ENCODE measurements around the gene PRPF8.
"Not testable (repeated sequence)": the region's sequence is repeated elsewhere in the genome, so short reads cannot be mapped to it uniquely, and the experiment has no call there.

PRPF8 gene

GRCh38 chr17:1690544-1691221 lies 6.0 kb upstream of the PRPF8 start:
- DNase-seq (ENCODE audit: low spot score), result no peak

- DNase-seq (ENCODE audit: low spot score), result not testable (repeated sequence)
Observed at GRCh38 chr17:1688405-1688804, 3.7 kb upstream of the PRPF8 start.

GRCh38 chr17:1686086-1686485 lies 1.4 kb upstream of the PRPF8 start:
- no peak for DNase-seq (ENCODE audit: low spot score)

GRCh38 chr17:1683459-1683858 lies 1.2 kb downstream of the PRPF8 start:
- DNase-seq (ENCODE audit: low spot score), result no peak

DNA sequence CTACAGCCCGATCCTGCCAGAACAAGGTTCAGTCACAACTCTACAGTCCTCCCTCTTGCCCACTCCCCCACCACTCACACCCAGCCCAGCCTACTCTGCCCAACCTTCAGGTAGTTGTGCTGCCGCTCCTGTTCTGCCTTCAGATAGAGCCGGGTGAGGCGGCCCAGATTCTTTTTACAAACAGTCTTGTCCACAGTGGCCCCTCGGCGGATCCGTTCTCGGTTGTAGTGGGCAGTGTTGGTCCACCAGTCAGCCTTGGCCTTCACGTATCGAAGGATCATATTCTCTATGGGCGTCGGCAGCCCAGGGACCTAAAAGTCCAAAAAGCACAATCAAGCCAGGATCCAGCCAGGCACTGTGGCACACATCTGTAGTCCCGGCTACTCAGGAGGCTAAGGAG lies 8.3 kb downstream of the PRPF8 start:
- DNase-seq (ENCODE audit: low spot score), result no peak

DNA sequence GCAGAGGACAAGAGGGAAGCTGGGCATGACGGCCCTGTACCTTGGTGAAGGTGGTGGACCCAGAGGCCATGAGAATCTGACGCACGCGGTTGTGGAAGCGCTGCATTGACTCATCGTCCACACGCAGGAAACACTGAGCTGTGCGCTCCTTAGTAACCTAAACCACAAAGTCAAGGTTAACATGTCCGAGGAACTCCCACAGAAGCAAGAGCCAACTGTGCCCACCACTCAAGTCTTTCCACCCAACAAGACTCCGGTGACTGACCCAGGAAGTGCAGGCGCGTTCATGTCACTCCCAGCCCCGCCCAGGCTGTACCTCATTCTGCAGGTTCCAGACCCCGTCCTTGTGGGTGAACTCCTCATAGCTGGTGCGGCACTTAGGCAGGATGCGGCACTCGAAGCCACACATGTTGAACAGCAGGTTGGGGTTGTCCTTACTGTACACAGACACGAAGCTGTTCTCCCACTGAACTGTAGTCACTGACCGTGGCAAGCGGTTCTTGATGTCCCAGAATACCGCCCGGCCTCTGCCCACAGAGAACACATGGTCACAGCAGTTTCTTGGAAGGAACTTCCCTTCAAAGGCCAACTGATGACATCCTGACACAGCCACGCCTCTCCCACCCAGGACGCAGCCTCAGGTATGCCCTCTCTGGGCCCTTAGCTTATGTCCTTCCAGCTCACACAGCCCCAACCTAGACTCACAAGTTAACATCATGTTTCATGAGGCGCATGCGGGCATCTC lies 11.5 kb downstream of the PRPF8 start:
- no peak for DNase-seq (ENCODE audit: low spot score)

GRCh38 chr17:1663934-1664333 lies 20.7 kb downstream of the PRPF8 start:
- not testable (repeated sequence) for DNase-seq (ENCODE audit: low spot score)

DNA sequence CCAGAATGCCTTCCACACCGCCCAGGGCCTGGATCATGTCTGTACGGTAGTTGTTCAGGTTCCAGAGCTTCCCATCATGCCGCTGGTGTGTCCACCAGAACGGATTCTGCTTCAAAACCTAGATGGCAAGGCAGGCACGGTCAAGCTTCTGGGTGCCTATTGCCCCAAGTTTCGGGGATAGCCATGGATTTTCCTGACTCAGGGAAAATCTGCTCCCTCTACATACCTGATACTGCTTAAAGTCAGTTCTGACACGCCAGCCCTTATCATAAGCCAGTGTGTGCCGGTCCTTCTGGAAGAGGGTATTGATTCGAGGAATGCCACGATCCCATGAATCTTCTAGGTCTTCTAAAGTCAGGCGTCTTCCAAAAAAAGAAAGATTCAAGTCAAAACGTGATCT lies 23.6 kb downstream of the PRPF8 start:
- DNase-seq (ENCODE audit: low spot score), result no peak

- DNase-seq (ENCODE audit: low spot score), result no peak
Observed at GRCh38 chr17:1658100-1658499, 26.6 kb downstream of the PRPF8 start.

GRCh38 chr17:1653735-1654134 lies 30.9 kb downstream of the PRPF8 start:
- no peak for DNase-seq (ENCODE audit: low spot score)

- DNase-seq (ENCODE audit: low spot score), result not testable (repeated sequence)
Observed at GRCh38 chr17:1652794-1653193, 31.9 kb downstream of the PRPF8 start.

GRCh38 chr17:1651559-1651844 lies 33.2 kb downstream of the PRPF8 start:
- DNase-seq (ENCODE audit: low spot score), result no peak

- DNase-seq (ENCODE audit: low spot score), result no peak
Observed at GRCh38 chr17:1650731-1651558, 33.7 kb downstream of the PRPF8 start.

GRCh38 chr17:1649844-1650501 lies 34.7 kb downstream of the PRPF8 start, which contains the start of gene RILP:
RILP (minus strand) TSS chr17:1649866; CDS start chr17:1649804, 62 bp downstream.
- DNase-seq (ENCODE audit: low spot score), result no peak

DNA sequence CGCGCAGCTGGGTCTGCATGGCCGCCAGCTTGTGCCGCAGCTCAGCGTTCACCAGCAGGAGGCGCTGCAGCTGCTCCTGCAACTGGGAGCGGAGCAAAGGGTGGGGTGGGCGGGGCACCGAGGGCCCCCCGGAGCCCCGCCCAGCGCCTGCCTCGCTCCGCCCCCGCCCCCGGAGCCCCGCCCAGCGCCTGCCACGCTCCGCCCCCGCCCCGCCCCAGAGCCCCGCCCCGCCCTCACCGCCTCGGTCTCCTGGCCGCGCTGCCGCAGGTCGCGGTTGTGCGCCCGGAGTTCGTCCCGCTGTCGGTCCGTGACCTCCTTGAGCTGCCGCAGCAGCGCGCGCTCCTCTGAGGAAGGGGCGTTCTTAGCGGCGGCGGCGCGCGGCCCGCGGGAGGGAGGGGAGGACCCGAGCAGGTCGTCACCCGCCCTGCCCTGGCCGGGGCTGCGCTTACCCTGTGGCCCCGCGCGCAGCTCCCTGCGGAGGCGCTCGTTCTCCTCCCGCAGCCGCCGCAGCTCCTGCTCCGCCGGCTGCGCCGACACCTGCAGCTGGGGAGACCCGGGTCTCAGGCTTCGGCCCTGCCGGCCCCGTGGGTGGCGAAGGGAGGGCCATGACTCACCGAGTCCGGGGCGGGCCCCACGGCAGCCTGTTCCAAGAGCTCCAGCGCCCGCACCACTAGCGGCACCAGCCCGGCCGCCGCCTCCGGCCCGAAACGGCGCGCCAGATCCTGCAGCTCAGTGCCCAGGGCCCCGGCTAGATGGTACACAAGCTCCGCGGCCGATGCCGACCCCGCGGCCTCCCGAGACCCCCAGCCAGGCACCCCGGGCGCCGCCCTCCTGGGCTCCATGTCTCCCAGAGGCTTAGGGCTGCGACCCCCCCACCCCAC lies 35.5 kb downstream of the PRPF8 start:
- peak; percentile 91 for DNase-seq (ENCODE audit: low spot score)

- DNase-seq (ENCODE audit: low spot score), result no peak
Observed at GRCh38 chr17:1648173-1648962, 36.3 kb downstream of the PRPF8 start.

DNA sequence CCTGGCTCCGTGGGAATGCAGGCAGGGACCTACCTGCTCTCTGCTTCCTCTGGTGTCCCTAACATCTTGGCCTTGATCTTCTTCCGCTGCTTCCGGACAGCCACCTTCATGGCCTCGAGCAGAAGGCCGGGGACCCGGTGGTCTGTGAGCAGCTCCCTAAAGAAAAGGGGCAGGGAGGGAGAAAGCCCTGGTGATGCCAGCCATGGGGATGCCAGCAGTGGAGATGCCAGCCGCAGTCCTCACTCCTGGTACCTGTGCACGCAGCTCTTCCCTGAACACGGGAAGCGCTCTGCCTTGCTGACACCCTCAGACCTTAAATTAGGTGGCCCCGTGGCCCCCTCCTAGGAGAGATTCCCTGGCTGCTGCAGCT lies 36.9 kb downstream of the PRPF8 start:
- no peak for DNase-seq (ENCODE audit: low spot score)

DNA sequence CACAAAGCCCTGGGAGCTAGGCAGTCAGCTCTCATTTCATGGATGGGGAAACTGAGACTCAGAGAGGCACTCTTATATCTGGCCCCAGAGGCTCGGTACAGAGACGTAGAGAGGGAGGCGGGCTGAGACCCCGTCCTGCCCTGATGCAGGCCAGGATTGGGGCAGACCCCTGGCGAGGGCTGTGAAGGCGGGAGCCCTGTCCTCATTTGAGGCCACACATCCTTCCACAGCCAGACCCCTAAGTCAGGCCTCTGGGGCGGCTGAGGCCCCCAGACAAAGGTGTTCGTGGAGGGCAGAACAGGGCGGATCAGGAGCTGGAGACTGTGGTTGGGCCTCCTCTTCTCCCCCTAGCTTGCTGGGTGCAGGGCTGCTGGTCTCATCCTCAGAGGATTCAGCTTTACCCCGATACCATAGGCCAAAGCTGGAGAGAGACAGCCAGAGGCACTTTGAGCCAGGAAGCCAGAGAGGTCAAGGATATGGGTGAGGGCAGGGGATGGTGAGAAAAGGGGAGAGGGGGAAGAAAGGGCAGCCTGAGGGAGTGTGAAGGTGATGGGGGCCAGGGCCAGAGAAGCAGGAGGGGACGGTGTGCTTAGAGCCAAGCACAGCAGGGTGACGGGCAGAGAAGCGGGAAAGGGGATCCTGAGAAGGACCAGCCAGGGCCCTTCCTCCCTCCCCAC lies 38.3 kb downstream of the PRPF8 start:
- DNase-seq (ENCODE audit: low spot score), result no peak

DNA sequence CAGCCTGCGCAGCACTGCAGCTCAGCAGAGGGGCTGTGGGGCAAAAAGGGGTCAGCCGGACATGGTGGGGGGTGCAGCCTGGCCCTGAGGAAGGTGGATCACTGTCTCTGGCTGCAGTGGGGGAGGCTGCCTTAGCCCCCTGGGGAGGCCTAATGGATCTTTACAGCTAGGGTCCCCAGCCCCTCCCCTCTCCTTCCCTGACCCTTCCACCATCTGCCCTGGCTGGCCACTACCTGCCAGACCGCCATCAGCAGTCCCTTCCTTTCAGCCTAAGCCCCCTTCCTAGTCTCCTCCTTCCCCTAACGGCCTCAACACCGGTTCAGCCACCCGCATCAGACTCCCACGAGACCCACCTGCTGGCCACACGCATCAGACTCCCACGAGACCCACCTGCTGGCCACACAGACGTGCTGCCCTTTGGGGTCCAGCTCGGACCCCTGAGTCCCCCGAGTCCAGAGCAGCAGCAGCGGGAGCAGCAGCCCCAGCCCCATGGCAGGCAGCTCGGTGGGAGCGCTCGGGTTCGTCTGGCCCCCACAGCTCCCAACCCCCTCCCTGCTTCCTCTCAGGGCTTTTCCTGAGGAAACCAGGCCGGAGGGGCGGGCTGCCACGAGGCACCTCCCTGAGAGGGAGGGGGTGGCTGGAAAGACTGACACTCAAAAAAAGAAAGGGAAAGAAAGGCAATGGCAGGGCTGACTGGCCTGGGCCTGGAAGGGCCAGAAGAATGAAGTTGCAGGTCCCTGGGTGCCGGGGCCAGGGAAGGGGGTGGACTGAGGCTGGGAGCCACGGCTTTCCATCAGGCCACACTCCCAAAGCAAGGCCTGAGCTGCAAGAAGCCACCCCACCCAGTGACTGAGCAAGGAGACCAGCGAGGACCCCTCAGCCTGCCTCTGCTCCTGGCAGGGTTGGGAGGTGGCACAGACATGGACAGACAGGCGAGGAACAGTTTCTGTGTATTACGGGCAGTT lies 39.2 kb downstream of the PRPF8 start, which contains the start of gene SCARF1:
Gene SCARF1 (minus strand): TSS at position 526 of the 965 bp plus-strand sequence. CDS start 35 bp downstream, at position 491.
- DNase-seq (ENCODE audit: low spot score), result no peak
